GM21786 (cell line): ENCODE measurements around the gene RFK.
A peak's percentile ranks its signal among the peaks of the same experiment; 100 is the strongest.
"Not testable (repeated sequence)": the region's sequence is repeated elsewhere in the genome, so short reads cannot be mapped to it uniquely, and the experiment has no call there.

Experiments used
- ATAC-seq: cut with Tn5 transposase; IDR thresholded peaks from one replicate; pipeline ENCODE4 v1.9.1; 2021; ENCODE audit not compliant: unreplicated experiment

RFK gene

GRCh38 chr9:76372336-76372735 lies 21.9 kb downstream of the RFK start:
- ATAC-seq = no peak

GRCh38 chr9:76371901-76372300 lies 22.3 kb downstream of the RFK start:
- ATAC-seq = no peak

- ATAC-seq = no peak
These were observed 23.7 kb downstream of the RFK start for GRCh38 chr9:76370396-76371023.

GRCh38 chr9:76369583-76369982 lies 24.6 kb downstream of the RFK start:
- peak; percentile 64 for ATAC-seq

GRCh38 chr9:76366275-76366674 lies 28.0 kb downstream of the RFK start:
- no peak for ATAC-seq

GRCh38 chr9:76365028-76365427 lies 29.2 kb downstream of the RFK start:
- no peak for ATAC-seq

- ATAC-seq = no peak
These were observed 31.2 kb downstream of the RFK start for GRCh38 chr9:76363032-76363395.

- ATAC-seq = not testable (repeated sequence)
These were observed 31.7 kb downstream of the RFK start for GRCh38 chr9:76362332-76363031.

- no peak for ATAC-seq
These were observed 34.5 kb downstream of the RFK start for GRCh38 chr9:76359766-76360165.

- no peak for ATAC-seq
These were observed 34.9 kb downstream of the RFK start for GRCh38 chr9:76359365-76359764.

- no peak for ATAC-seq
These were observed 35.5 kb downstream of the RFK start for GRCh38 chr9:76358628-76359280.

- no peak for ATAC-seq
These were observed 36.7 kb downstream of the RFK start for GRCh38 chr9:76357555-76357954.

GRCh38 chr9:76355886-76356285 lies 38.3 kb downstream of the RFK start:
- ATAC-seq = no peak

GRCh38 chr9:76354221-76354620 lies 40.0 kb downstream of the RFK start:
- no peak for ATAC-seq

GRCh38 chr9:76353280-76353679 lies 40.9 kb downstream of the RFK start:
- ATAC-seq = no peak

GRCh38 chr9:76352026-76352620 lies 42.1 kb downstream of the RFK start:
- no peak for ATAC-seq

- ATAC-seq = no peak
These were observed 43.2 kb downstream of the RFK start for GRCh38 chr9:76351006-76351405.

GRCh38 chr9:76349865-76350264 lies 44.4 kb downstream of the RFK start:
- no peak for ATAC-seq

GRCh38 chr9:76342858-76343257 lies 51.4 kb downstream of the RFK start:
- no peak for ATAC-seq

GRCh38 chr9:76342201-76342600 lies 52.0 kb downstream of the RFK start:
- no peak for ATAC-seq

GRCh38 chr9:76341616-76342015 lies 52.6 kb downstream of the RFK start:
- no peak for ATAC-seq

GRCh38 chr9:76338418-76338817 lies 55.8 kb downstream of the RFK start:
- no peak for ATAC-seq
